Spleen (tissue), 7 donors: ENCODE results near the gene MMP25.

Experiments used
- POLR2AphosphoS5 ChIP-seq, 3 donors: sonication (generic); formaldehyde crosslinking; IDR thresholded peaks; one replicate each; pipeline ENCODE4 v1.5.1; 2017; ENCODE audit warnings: antibody characterized with exemption in 3 of 3
- TF ChIP-seq, protein P1 (sequence below), 11 experiments: fragments of 200-600 bp in 7 of 11; fragments of 450-650 bp in 4 of 11; sonication (generic) in 4 of 11; IDR thresholded peaks in 8 of 11; conservative IDR thresholded peaks in 3 of 11; 1 replicate in 7 of 11; 2 replicates in 4 of 11; pipeline versions ENCODE4 v1.4.0 to v1.8.0; 2016 to 2021; ENCODE audit warnings: antibody characterized with exemption in 11 of 11, inconsistent platforms in 4 of 11, mild to moderate bottlenecking in 1 of 11
- donor health status: DM: no; HTN: no; CAD: no; lungs with moderate emphysema.
- donor health status: DM: no; HTN: no; CAD: no.
- donor health status: DM: no; HTN: no; CAD: no.

- TF ChIP-seq, protein P1, sequence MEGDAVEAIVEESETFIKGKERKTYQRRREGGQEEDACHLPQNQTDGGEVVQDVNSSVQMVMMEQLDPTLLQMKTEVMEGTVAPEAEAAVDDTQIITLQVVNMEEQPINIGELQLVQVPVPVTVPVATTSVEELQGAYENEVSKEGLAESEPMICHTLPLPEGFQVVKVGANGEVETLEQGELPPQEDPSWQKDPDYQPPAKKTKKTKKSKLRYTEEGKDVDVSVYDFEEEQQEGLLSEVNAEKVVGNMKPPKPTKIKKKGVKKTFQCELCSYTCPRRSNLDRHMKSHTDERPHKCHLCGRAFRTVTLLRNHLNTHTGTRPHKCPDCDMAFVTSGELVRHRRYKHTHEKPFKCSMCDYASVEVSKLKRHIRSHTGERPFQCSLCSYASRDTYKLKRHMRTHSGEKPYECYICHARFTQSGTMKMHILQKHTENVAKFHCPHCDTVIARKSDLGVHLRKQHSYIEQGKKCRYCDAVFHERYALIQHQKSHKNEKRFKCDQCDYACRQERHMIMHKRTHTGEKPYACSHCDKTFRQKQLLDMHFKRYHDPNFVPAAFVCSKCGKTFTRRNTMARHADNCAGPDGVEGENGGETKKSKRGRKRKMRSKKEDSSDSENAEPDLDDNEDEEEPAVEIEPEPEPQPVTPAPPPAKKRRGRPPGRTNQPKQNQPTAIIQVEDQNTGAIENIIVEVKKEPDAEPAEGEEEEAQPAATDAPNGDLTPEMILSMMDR (IDR thresholded peaks at IDR 0.05 in 8 of 11, conservative IDR thresholded peaks at IDR 0.05 in 3 of 11), result no peak
- no peak for TF ChIP-seq POLR2AphosphoS5 (IDR thresholded peaks at IDR 0.05)
These were observed 30.4 kb upstream of the MMP25 start for GRCh38 chr16:3015865-3016521.
